HCT116 (cell line): Measurements from ENCODE around the gene ARL4A.

Source experiments
- ATF3 ChIP-seq: IDR thresholded peaks from 2 replicates; pipeline ENCODE4 v1.6.1; 2012
- CEBPB ChIP-seq: IDR thresholded peaks from 2 replicates; pipeline ENCODE4 v1.6.1; 2012; ENCODE audit warnings: low read depth
- CTCF ChIP-seq, 3 experiments: fragments of 200-600 bp in 1 of 3; sonication (generic) in 1 of 3; IDR thresholded peaks in 2 of 3; conservative IDR thresholded peaks in 1 of 3; 2 replicates each; pipeline ENCODE4 v1.5.1; 2012 to 2017; ENCODE audit warnings: low read depth in 2 of 3, low read length in 2 of 3, antibody characterized with exemption in 1 of 3, borderline replicate concordance in 1 of 3, control low read depth in 1 of 3, mild to moderate bottlenecking in 1 of 3, mixed read lengths in 1 of 3, mixed run types in 1 of 3, moderate library complexity in 1 of 3; ENCODE audit not compliant: insufficient read depth in 1 of 3
- EGR1 ChIP-seq: IDR thresholded peaks from 2 replicates; pipeline ENCODE4 v1.6.1; 2012; ENCODE audit warnings: low read depth
- EZH2 ChIP-seq: fragments of 200-600 bp; sonication (generic); IDR thresholded peaks from 2 replicates; pipeline ENCODE4 v1.6.1; 2017; ENCODE audit warnings: antibody characterized with exemption, mixed run types
- JUND ChIP-seq: IDR thresholded peaks from 2 replicates; pipeline ENCODE4 v1.6.1; 2012
- POLR2A ChIP-seq: IDR thresholded peaks from 2 replicates; pipeline ENCODE4 v1.7.0; 2011; ENCODE audit warnings: borderline replicate concordance; ENCODE audit not compliant: insufficient read depth, insufficient read length; ENCODE audit errors: extremely low read depth
- POLR2AphosphoS5 ChIP-seq: IDR thresholded peaks from 2 replicates; pipeline ENCODE4 v1.6.1; 2011; ENCODE audit warnings: mild to moderate bottlenecking, low read depth, low read length, moderate library complexity
- REST ChIP-seq: IDR thresholded peaks from 2 replicates; pipeline ENCODE4 v1.6.1; 2012; ENCODE audit warnings: low read depth
- SP1 ChIP-seq: IDR thresholded peaks from 2 replicates; pipeline ENCODE4 v1.6.1; 2012; ENCODE audit warnings: low read depth
- SRF ChIP-seq: IDR thresholded peaks from 2 replicates; pipeline ENCODE4 v1.6.1; 2012; ENCODE audit warnings: low read depth
- ZBTB33 ChIP-seq: IDR thresholded peaks from 2 replicates; pipeline ENCODE4 v1.6.1; 2011; ENCODE audit warnings: mild to moderate bottlenecking, low read length, moderate library complexity; ENCODE audit not compliant: insufficient replicate concordance; ENCODE audit errors: extremely low read depth
- ZNF274 ChIP-seq: fragments of 200-500 bp; sonication (Bioruptor generic); IDR thresholded peaks from 2 replicates; pipeline ENCODE4 v1.6.1; 2014; ENCODE audit warnings: mild to moderate bottlenecking, low read depth, low read length, inconsistent platforms

- TF ChIP-seq CTCF (IDR thresholded peaks at IDR 0.05 in 2 of 3, conservative IDR thresholded peaks at IDR 0.05 in 1 of 3; ENCODE audit: borderline replicate concordance in 1 of 3, insufficient read depth in 1 of 3, low read depth in 2 of 3, low read length in 2 of 3) (no peak), EGR1 (no peak), POLR2AphosphoS5 (no peak), REST (no peak), ATF3 (no peak), POLR2A (no peak), CEBPB (no peak), EZH2 (no peak), ZBTB33 (no peak), SRF (no peak), JUND (no peak), SP1 (no peak), ZNF274 (no peak)
Measured at GRCh38 chr7:12722136-12722535, 34.7 kb downstream of the ARL4A start.
